ENCODE results near the gene NFATC3.

NFATC3 gene

GRCh38 chr16:68068926-68069325, 16.2 kb upstream of the NFATC3 start:
- H3K27ac ChIP-seq, result no peak overlapping the region
- no peak for TF ChIP-seq CTCF (conservative IDR thresholded peaks at IDR 0.05)

- no peak for TF ChIP-seq CTCF (conservative IDR thresholded peaks at IDR 0.05)
- no peak overlapping the region for H3K27ac ChIP-seq
Observed at GRCh38 chr16:68069511-68070248, 15.5 kb upstream of the NFATC3 start.

GRCh38 chr16:68070249-68070730, 14.9 kb upstream of the NFATC3 start:
- H3K27ac ChIP-seq, result no peak overlapping the region
- TF ChIP-seq CTCF (conservative IDR thresholded peaks at IDR 0.05), result no peak

GRCh38 chr16:68070806-68071517, 14.2 kb upstream of the NFATC3 start:
- TF ChIP-seq CTCF (conservative IDR thresholded peaks at IDR 0.05), result no peak
- no peak overlapping the region for H3K27ac ChIP-seq

GRCh38 chr16:68071518-68071901, 13.7 kb upstream of the NFATC3 start:
- H3K27ac ChIP-seq, result peak overlapping the region; percentile 19; the same call in 1 of the 2 replicates
- TF ChIP-seq CTCF (conservative IDR thresholded peaks at IDR 0.05), result no peak

GRCh38 chr16:68072038-68072695, 13.0 kb upstream of the NFATC3 start:
- TF ChIP-seq CTCF (conservative IDR thresholded peaks at IDR 0.05), result no peak
- peak overlapping the region; percentile 19; the same call in 1 of the 2 replicates for H3K27ac ChIP-seq
